Stimulated activated CD8-positive, alpha-beta memory T cell treated with anti-CD3 and anti-CD28 coated beads, Interleukin-15, amount 100 ng/mL, for 4 hours (primary cell): ENCODE measurements around the gene CDK9.
A peak's percentile ranks its signal among the peaks of the same experiment; 100 is the strongest.
"Not testable (repeated sequence)": the region's sequence is repeated elsewhere in the genome, so short reads cannot be mapped to it uniquely, and the experiment has no call there.

Experiments
- DNase-seq, 2 donors: peaks; one replicate each; pipeline ENCODE4 v3.0.0-alpha.2; 2020; ENCODE audit warnings: low read depth in 2 of 2

Gene CDK9

GRCh38 chr9:127785933-127786772 is at the start of gene CDK9:
CDK9 (plus strand) TSS chr9:127786034; CDS start chr9:127786149, 115 bp downstream.
- DNase-seq = peak; percentile 86 to 90

DNA sequence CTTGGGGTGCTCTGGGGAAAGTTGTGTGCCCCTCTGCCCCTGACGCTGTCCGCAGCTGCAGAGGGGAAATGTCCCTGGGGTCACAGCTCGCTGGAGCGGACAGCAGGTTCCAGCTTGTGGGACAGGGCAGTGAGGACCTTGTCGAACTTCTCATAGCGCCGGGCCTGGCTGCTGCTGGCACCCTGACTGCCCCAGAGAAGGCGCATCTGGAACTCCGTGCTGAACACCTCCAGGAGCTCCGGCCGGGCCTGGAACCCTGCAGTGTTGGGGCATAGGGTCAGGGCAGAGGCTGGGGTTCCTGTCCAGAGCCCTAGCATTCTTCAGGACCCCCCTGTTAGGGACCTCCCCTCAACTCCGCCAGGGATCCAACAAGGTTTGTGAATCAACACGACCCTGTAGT is 47.2 kb upstream of the CDK9 start:
- DNase-seq = no peak

DNA sequence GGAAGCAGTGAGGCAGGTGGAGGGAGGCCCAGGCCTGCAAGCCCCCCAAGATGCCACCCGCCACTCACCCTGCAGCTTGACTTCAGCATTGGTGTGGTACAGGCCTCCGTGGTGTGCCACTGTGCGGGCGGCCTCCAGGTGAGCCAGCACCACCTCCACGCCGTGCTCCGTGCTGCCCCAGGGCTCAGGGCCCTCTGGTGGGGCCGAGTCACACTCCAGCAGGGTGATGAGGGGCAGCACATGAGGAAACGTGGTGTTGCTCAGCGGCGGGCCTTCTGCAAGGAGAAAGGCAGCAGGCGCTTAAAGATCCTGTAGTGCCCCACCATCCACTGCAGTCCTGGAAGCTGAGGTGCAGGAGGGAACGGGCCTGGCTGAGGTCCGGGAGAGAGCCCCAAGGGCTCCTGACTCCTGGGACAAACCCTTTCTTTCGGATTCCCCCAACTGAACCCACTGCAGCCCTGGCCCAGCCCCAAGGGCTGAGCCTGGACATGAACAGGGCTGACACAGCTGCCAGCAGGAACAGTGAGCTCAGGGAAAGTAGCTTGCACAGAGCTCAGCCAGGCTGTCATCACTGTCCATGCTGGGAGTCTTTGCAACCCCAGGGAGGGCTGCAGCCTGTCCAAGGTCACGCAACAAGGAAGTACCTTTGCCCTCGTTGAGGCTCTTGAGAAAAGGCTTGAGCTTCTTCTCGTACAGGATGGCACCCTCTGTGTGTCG is 46.1 kb upstream of the CDK9 start:
- DNase-seq = no peak

DNA sequence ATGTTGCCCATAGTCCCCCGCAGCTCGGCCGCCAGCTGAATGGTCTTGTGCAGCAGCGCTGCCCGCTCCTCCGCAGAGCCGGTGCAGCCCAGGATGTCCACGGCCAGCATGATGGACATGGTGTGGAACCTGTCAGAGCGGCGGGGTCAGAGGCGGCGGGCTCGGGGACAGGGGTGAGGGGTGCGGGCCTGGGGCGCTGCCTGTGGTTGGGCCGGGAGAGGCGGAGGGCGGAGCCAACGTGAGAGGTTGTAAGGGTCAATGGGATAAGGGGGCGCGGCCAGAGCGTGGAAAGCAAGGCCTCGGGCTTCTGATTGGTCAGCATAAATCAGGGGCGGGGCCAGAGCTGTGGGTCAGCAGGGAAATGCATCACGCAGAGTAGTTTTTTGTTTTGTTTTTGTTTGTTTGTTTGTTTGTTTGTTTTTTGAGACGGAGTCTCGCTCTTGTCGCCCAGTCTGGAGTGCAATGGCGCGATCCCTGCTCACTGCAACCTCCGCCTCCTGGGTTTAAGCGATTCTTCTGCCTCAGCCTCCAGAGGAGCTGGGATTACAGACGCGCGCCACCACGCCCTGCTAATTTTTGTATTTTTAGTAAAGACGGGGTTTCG is 43.9 kb upstream of the CDK9 start:
- no peak for DNase-seq

GRCh38 chr9:127742435-127743088 is 43.3 kb upstream of the CDK9 start:
- no peak for DNase-seq

DNA sequence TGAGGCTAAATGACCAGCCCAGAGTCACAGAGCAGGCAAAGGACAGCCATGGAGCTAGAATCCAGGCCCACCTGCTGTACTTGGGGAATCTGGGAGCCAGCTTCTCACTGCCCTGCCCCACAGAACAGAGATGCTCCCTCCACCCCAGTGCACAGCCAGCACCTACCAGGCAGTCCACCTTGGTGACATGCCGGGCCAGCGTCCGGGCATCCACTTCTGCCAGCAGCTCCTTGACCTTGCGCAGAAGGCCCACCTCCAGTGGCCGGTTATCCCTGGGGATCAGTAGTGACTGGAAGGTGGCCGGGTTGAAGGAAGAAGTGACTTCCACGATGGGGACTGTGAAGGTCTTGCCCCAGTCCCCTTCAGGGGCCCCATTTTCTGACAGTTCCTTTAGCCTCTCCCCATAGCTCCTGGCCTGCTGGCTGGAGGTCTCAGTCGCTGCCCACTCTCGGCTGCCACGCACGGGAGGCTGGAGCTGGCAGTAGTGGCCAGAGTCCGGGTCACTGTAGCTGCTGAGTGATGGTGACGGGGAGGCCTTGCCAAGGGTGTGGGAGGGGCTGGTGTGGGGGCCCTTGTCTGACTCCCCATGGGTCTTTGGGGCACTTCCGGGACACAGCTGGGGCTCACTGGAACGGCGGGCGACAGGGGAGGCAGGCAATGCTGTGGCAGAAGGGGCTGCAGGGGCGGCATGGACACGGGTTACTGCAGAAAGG is 41.3 kb upstream of the CDK9 start:
- no peak for DNase-seq

GRCh38 chr9:127746959-127747569 is 38.8 kb upstream of the CDK9 start:
- DNase-seq = no peak

GRCh38 chr9:127749090-127749787 is 36.6 kb upstream of the CDK9 start:
- DNase-seq = no peak

GRCh38 chr9:127751269-127752054 is 34.4 kb upstream of the CDK9 start:
- no peak for DNase-seq

GRCh38 chr9:127753148-127753547 is 32.7 kb upstream of the CDK9 start:
- DNase-seq = no peak

- no peak for DNase-seq
These were observed 32.2 kb upstream of the CDK9 start for GRCh38 chr9:127753622-127754021.

DNA sequence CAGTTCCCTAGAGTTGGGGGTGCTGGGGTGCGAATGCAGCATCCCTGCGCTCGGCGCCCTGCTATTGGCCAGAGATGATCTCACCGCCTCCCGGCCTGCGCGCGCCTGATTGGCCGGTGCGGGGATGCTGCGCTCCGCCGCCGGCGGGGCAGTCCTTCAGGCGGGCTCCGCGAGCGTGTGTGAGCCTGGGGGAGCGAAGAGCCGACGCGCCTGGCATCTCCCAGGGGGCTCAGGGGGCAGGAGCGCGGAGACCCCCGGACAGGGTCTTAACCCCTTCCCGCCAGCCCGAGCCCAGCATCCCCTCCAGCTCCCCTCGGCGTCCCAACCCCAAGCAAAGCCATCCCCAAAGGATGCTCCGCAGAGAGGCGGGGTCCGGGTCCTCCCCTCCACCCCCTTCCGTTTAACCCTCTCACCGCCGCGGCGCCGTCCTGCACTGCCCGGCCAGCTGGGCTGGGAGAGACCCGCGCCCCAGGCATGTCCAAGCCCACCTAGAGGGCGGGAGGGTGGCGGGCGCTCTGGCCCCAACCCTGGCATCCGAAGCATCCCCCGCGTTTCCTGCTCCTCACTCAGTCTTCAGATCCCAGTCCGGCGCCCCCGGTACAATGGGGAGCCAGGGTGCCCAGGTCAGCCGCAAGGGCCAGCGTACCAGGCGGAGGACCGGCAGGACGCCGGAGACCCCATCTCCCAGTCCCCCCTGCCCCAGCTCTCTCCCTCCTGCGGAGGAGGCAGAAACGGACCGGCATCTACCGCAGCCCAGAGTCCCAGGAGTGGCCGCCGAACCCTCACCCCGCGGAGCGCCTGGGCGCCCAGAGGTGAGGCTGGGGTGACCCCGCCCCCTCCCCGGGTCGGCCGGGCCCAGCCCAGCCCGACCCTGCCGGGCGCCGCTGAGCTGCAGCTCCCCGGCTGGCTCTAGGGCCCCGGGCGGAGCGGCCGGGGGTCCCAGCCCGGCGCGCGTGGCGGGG is 31.5 kb upstream of the CDK9 start:
- DNase-seq = no peak

DNA sequence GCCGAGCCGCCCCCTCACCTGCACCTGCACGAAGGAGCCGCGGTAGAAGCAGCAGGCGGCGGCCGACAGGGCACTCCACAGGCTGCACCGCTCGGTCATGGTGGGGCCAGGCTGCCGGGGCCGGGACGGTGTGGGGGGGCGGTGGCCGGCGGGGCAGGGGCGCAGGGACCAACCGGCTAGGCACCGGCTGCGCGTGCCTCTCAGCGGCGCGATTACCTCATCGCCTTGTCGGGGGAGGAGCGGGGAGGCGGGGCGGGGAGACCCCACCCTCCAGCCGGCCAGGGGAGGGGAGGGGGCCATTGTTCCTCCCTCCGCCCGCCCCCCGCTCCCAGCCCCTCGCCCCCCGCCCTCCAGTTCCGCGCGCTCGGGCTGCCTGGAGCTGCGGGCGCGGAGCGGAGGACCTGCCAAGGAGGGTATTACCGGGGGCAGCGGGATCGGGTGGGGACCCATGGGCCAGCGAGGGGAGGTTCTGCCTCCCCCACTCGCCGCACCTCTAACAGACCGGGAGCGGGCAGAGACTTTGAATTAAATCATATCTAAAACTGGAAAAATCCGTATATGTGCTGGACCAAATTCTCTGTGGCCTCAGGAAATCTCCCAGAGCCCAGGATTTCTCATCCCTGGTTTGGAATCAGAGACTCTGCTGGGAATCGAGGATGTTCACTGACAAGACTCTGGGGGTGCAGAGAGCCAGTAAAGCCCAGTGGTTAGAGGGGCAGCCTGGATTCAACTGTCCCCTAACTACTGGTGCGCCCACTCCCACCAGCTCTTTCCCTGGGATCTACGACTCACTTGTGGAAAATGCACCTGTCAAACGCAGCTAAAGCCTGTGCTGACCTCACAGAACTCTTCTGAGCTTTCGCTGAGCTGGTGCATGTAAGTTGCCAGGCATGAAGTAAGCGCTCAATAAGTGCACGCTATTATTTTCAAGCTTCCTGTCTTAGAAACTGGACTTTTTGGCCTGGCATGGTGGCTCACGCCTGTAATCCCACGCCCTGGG is 30.5 kb upstream of the CDK9 start:
- DNase-seq = no peak

DNA sequence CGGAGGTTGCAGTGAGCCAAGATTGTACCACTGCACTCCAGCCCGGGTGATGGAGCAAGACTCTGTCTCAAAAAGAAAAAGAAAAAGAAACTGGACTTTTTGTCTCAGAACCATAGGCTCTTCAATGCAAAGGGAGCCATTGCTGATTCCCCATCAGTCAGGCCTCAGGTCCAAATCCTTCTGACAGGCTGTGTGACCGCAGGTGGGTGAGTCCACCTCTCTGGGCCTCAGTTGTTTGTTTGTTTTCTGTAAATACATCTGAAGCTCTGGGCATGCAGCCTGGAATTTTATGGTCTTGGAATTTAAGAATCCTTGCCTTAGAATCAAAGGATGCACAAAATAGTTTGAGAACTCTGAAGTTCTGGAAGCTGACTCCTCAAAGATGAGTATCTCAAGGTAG is 29.6 kb upstream of the CDK9 start:
- no peak for DNase-seq

DNA sequence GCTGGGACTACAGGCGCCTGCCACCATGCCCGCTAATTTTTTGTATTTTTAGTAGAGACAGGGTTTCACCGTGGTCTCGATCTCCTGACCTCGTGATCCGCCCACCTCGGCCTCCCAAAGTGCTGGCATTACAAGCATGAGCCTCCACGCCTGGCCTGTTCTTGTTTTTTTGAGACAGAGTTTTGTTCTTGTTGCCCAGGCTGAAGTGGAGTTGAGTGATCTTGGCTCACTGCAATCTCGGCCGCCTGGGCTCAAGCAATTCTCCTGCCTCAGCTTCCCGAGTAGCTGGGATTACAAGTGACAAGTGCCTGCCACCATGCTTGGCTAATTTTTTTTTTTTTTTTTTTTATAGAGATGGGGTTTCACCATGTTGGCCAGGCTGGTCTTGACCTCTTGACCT is 29.1 kb upstream of the CDK9 start:
- not testable (repeated sequence) for DNase-seq

- no peak for DNase-seq
These were observed 27.0 kb upstream of the CDK9 start for GRCh38 chr9:127758843-127759242.

DNA sequence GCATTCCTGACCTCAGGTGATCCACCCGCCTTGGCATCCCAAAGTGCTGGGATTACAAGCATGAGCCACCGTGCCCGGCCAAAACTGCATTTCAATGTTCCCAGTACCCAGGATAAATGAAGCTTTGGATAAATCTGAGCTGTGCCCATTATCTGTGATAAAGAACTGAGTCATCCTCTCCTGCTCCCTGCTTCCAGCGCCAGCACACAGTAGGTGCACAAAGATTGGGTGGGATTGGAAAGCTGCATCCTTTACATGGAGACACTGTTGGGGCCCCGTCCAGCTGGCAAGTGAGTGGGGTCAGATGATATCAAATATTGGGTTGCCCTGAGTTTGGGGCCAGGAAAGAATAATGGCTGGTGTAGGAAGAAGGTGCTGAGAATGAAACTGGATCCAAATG is 24.8 kb upstream of the CDK9 start:
- no peak for DNase-seq
